GM13977 (cell line): ENCODE measurements around the gene MOGAT3.
A peak's percentile ranks its signal among the peaks of the same experiment; 100 is the strongest.

Source experiments
- DNase-seq: peaks from one replicate; pipeline ENCODE4 v3.0.0; 2012; ENCODE audit warnings: low spot score
- in situ Hi-C: fragments of 300-500 bp; cut with MboI; formaldehyde crosslinking; loops from one replicate; pipeline ENCODE4 v1.12.0; 2022; ENCODE audit warnings: low sequenced_read_pairs, low pct_unique_long_range_greater_than_20kb, mixed read lengths, inconsistent platforms; ENCODE audit not compliant: unreplicated experiment
- TF ChIP-seq, protein P1 (sequence below): IDR thresholded peaks from 2 replicates; pipeline ENCODE4 v1.5.1; 2012; ENCODE audit warnings: mild to moderate bottlenecking, control low read depth; ENCODE audit not compliant: insufficient read depth; ENCODE audit errors: extremely low read depth, missing control alignments

Gene MOGAT3

DNA sequence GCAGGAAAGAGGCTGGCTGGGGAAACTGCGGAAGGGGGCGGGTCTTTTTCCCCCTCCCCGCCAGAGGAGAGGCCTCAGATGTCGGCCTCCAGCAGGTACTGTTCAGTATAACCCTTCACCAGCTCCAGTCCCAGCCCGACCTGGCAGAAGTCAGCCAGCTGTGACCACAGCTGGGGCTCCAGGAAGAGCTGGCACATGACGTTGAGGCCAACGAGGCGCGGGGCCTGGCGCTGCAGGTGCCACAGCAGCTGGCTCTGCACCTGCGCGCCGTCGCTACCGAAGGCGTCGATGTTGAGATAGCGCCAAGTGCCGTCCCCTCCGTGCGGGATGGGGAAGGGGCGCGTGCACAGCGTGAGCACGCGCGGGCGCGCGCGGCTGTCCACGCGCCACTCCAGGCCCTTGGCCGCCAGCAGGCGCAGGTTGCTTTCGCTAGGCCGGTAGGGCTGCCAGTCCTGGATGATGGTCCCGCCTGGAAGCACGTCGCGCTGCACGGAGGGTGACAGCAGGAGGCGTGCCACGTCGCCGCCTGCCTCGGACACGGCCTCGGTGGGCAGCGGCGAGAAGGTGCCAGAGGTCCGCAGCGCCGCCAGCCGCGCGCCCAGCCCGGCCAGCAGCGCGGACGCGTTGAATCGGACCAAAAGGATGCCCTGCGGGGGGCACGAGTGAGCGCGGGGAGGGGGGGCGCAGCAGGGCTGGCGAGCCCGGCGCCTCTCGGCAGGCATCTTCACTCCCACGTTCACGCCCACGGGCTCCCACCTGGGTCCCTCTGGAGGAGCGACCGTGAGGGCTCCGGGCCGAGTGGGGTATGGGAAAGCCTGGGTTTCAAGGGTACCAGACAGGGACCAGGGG, 28.6 kb downstream of the MOGAT3 start:
- TF ChIP-seq, protein P1, sequence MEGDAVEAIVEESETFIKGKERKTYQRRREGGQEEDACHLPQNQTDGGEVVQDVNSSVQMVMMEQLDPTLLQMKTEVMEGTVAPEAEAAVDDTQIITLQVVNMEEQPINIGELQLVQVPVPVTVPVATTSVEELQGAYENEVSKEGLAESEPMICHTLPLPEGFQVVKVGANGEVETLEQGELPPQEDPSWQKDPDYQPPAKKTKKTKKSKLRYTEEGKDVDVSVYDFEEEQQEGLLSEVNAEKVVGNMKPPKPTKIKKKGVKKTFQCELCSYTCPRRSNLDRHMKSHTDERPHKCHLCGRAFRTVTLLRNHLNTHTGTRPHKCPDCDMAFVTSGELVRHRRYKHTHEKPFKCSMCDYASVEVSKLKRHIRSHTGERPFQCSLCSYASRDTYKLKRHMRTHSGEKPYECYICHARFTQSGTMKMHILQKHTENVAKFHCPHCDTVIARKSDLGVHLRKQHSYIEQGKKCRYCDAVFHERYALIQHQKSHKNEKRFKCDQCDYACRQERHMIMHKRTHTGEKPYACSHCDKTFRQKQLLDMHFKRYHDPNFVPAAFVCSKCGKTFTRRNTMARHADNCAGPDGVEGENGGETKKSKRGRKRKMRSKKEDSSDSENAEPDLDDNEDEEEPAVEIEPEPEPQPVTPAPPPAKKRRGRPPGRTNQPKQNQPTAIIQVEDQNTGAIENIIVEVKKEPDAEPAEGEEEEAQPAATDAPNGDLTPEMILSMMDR, result no peak
- in situ Hi-C loops, result no loop called here
- no peak for DNase-seq

DNA sequence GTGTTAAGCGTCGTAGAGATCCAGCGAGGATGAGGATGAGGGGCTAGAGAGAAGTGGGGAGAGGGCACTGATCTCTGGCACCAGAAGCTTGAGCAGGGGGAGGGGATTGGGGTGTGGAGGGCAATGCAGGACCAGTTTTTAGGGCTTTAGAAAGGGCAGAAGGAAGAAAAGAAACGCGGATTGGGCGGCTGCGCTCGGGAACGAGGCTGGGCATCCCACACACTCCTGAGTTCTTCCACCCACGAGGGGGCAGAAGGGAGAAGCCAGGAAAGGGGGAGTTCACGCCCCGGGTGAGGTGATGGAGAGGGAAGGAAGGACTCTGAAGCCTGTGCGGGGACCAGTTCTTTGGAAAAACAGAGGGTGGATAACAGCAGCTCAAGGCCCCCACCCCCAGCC, 29.4 kb downstream of the MOGAT3 start:
- in situ Hi-C loops, result no loop called here
- DNase-seq, result no peak
- TF ChIP-seq, protein P1, result no peak

DNA sequence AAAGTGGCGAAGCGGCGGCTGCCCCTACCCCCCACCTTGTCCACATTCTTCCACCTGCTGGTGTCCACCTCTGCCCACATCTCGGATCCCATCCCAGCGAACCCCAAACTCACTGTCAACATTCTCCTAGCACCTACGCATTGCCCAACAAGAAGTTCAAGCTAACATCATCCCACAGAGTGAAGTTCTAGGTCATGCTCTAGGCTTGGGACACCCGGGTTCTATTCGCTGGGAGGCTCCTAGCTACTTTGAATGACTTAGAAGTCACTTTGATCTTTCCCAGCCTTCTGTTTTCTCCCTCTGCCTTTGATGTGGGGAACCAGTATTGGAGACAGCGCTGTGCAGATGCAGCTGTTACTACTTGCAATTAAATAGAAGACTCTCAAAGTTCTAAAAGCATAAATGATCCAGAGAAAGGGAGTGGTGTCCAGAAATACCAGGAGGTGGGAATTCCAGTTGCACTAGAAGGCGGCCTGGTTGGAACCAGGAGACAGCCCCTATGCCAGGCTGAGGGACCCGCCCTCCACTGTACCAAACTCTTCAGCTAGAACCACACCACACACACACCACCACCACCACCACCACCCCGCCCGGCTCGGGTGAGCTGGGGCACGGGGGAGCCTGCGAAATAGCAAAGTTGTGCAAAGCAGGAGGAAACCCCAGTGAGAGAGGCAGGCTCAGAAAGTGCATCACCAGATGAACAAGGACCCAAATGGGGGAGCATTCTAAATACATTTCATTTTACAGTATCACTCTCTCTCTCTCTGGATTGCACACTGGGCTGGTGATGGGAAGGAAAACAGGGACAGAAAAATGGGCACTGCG, 30.0 kb downstream of the MOGAT3 start:
- in situ Hi-C loops, result no loop called here
- TF ChIP-seq, protein P1, result no peak
- DNase-seq, result no peak

DNA sequence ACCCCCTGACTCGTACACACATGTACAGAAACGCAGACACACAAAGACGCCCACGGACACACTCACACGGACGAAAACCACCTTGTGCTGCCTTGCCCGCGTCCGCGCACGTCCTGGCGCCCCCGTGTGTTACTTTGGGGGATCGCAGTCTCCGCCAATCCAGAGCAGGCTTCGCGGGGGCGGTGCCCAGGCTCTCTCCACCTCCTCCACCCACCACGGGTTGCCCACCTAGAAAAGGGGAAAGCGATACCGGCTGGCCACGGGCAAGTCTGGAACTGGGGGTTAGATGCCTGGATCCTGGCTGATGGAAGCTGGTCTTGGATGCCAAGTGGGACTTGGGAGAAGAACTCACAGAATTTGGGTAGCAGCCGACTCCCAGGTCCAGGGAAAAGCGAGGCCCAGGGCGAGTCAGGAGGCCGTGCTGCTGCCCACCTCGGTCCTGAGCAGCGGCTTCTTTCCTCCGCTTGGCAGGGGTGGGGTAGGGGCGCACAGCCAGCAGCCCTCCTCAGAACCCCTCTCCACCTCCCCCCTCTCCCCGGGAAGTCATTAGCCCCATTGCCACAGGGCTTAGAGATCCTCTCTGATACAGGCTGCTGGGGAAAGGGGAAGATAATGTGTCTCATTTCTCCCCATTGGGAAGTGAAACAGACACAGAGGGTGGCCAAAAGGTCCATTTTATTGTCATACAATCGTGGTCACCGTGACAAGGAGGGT, 30.8 kb downstream of the MOGAT3 start:
- DNase-seq, result peak; percentile 81
- in situ Hi-C loops, result no loop called here
- TF ChIP-seq, protein P1, result peak; percentile 95

DNA sequence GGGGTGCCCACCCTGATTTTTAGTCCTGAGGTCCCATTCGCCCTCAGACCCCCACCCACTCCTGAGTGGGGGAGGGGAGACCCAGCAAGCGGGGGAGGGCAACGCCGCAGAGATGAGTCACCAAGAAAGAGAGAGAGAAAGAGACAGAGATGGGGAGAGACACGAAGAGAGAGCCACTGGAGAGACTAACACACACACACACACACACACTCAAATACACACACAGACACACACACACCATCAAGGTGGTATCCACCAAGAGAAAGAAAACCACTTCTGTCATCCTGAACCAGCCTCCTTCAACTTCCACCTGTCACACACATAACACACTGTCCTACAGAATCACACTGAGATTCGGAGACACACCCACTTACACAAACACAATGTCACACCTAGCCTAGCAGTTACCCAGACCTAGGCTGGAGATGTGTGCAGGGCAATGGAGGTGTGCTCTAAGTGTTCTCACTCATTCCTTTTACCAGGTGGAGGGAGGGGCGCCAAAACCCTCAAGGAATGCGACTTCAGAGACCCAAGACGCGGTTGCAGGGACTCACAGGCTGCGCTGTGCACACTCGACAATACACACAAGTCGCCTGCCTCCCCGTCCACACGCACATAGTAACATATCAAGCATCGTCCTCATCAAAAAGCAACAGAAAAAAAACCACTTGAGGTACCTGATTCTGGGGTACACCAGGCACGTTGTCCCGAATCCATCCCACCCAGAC, 31.6 kb downstream of the MOGAT3 start:
- TF ChIP-seq, protein P1, result no peak
- in situ Hi-C loops, result no loop called here
- no peak for DNase-seq

DNA sequence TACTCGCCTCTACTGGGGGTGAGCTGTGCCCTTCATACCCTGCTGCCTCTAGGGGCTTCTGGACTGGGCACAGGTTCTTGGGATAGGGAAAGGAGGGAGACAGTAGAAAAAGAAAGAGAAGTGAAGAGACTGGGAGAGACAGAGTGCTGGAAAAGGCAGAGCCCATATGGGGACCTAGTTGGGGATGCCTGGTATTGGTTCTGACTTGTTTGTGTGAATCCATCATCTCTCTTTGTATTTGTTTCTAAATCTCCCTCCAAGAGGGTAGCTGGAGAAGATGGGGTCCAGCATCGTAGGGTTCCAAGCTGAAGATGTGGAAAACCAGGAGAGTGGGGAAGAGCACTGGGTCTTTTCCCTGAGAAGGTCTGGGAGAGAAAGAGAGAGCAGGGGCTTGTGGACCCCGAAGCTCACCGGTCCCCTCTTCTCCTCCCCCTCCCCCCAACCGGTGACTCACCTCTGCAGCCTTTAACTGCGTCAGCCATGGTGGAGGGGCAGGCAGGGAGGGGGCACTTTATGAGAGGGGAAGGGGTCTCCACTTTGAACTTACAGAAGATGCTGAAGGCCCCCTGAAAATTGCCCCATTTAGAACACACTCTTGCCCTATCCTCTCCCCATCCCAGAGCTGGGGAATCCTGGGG, 32.3 kb downstream of the MOGAT3 start:
- TF ChIP-seq, protein P1, result no peak
- no peak for DNase-seq
- in situ Hi-C loops, result no loop called here
